RWPE1 (cell line): Measurements from ENCODE around the gene SCD5.

Experiments used
- CTCF ChIA-PET: fragments of 350-600 bp; sonication (Branson Sonifier 250); formaldehyde crosslinking; extraction: SDS; loops from one replicate; lab custom pipeline; 2021; lab: Yijun Ruan, JAX
- POLR2A ChIA-PET: fragments of 400-600 bp; formaldehyde crosslinking; extraction: SDS; loops from one replicate; lab custom pipeline; 2020; ENCODE audit warnings: antibody characterized with exemption; ENCODE audit not compliant: low non-redundant PET; lab: Yijun Ruan, JAX
- DNase-seq: peaks from one replicate; pipeline ENCODE4 v3.0.0; 2012; ENCODE audit warnings: low spot score
- H3K27ac ChIP-seq: fragments of 450-650 bp; 2 replicates; pipeline ENCODE4 v1.5.1; 2017
- CTCF ChIP-seq: fragments of 450-650 bp; conservative IDR thresholded peaks from 2 replicates; pipeline ENCODE4 v1.5.1; 2017; ENCODE audit warnings: low read depth, mild to moderate bottlenecking

The SCD5 gene

GRCh38 chr4:82705169-82705927 lies 93.2 kb downstream of the SCD5 start:
- DNase-seq: no peak
- CTCF ChIA-PET: no interaction called here
- POLR2A ChIA-PET: no interaction called here
- no peak for TF ChIP-seq CTCF
- no peak overlapping the region for H3K27ac ChIP-seq

GRCh38 chr4:82704156-82704555 lies 94.4 kb downstream of the SCD5 start:
- H3K27ac ChIP-seq: no peak overlapping the region
- ChIA-PET CTCF (interaction anchor here (0.5 to 0.7 kb wide), 3 partner anchors 114 to 1999 kb away, joined by 3 read pairs; no protein-coding TSS in a partner anchor), POLR2A (no interaction called here)
- no peak for TF ChIP-seq CTCF
- no peak for DNase-seq

- ChIA-PET POLR2A (no interaction called here), CTCF (no interaction called here)
- no peak for DNase-seq
- H3K27ac ChIP-seq: no peak overlapping the region
- TF ChIP-seq CTCF: no peak
These were observed 100.2 kb downstream of the SCD5 start for GRCh38 chr4:82698412-82698811.

- POLR2A ChIA-PET: no interaction called here
- CTCF ChIA-PET: interaction anchor here (0.8 kb wide), 1 partner anchor 25 kb away, joined by 3 read pairs; no protein-coding TSS in a partner anchor
- TF ChIP-seq CTCF: no peak
- no peak overlapping the region for H3K27ac ChIP-seq
- no peak for DNase-seq
These were observed 101.0 kb downstream of the SCD5 start for GRCh38 chr4:82697561-82697960.

DNA sequence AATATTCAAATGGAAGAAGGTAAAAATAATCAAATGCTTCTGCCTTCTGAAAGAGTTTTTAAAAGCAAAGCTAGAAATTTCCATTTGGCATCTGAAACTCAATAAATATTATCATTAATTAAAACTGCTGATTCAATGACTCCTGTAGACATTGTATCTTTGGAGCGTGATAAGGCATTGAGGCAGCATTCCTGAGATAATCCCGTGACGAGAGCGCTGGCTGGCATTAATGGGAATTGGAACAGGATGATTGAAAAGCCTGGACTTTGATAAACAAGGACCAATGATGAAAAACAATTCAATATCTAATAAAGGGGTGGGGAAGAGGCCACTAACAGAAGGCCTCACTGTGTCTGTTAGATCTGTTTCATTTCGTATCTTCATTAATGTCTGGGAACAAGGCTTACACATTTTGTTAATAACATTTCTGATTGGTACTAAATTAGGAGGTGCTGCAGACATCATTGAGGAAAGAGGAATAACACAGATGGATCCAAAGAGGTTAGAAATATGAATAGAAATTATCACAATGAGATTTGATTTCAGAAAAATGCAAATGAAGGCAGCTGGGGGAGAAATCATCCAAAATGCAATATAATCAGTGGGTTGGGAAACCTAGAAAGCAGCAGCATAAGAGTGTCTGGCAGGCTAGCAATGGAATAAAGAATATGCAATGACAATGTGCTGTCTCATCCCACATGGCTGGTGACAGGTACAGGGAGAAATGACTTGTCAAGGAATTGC lies 102.3 kb downstream of the SCD5 start:
- ChIA-PET POLR2A (no interaction called here), CTCF (interaction anchor here (0.6 to 0.7 kb wide), 2 partner anchors 10 to 18 kb away, joined by 4 read pairs; no protein-coding TSS in a partner anchor)
- no peak for TF ChIP-seq CTCF
- no peak for DNase-seq
- H3K27ac ChIP-seq: no peak overlapping the region

- DNase-seq: no peak
- POLR2A ChIA-PET: no interaction called here
- no peak overlapping the region for H3K27ac ChIP-seq
- CTCF ChIA-PET: no interaction called here
- no peak for TF ChIP-seq CTCF
These were observed 103.7 kb downstream of the SCD5 start for GRCh38 chr4:82694892-82695291.
